Endothelial cell of umbilical vein (primary cell): Measurements from ENCODE around the gene OR12D2. TPM values are rescaled to one million over a fixed set of nuclear protein-coding genes. Genes with fewer than 3 reads are reported as not detected.

Experiments used
- BruUV-seq: library from RNA; stranded (reverse); fragments of 400-500 nt; replicated peaks from 2 replicates; lab custom pipeline; 2021; lab: Mats Ljungman, UMichigan
- CTCF ChIA-PET: fragments of 300-600, 350-600 bp; sonication (Branson Sonifier 250); formaldehyde crosslinking; loops from one replicate; lab custom pipeline; 2021; ENCODE audit warnings: antibody characterized with exemption, inconsistent platforms; lab: Charles Lee
- POLR2A ChIA-PET: fragments of 300-600, 350-600 bp; sonication (Branson Sonifier 250); formaldehyde crosslinking; loops from one replicate; lab custom pipeline; 2021; ENCODE audit warnings: antibody characterized with exemption, inconsistent platforms; lab: Charles Lee
- DNase-seq: peaks from one replicate; pipeline ENCODE4 v3.0.0-alpha.2; 2011; ENCODE audit warnings: low read depth, low spot score
- FAIRE-seq: peaks from 2 replicates; lab custom pipeline; 2011; peaks lifted over from hg19 to GRCh38; lab: Jason Lieb, UNC
- H2AFZ ChIP-seq: 2 replicates; pipeline ENCODE4 v1.6.0; 2012; ENCODE audit warnings: low read depth, low read length, control low read depth, inconsistent platforms
- H3K27ac ChIP-seq: 2 replicates; pipeline ENCODE4 v1.5.1; 2011; ENCODE audit warnings: low read depth, mild to moderate bottlenecking, control low read depth, low read length, moderate library complexity; ENCODE audit not compliant: insufficient read depth
- H3K27me3 ChIP-seq, 2 experiments: 2 replicates each; pipeline versions ENCODE4 v1.6.0 to v1.6.1; 2011; ENCODE audit warnings: low read length in 2 of 2, mixed read lengths in 1 of 2; ENCODE audit not compliant: control insufficient read depth in 2 of 2, insufficient read depth in 2 of 2
- H3K36me3 ChIP-seq, 2 experiments: 2 replicates in 1 of 2; 3 replicates in 1 of 2; pipeline ENCODE4 v1.5.1; 2011; ENCODE audit warnings: low read length in 2 of 2, mild to moderate bottlenecking in 1 of 2, moderate library complexity in 1 of 2; ENCODE audit not compliant: control insufficient read depth in 2 of 2, insufficient read depth in 2 of 2; ENCODE audit errors: extremely low read depth in 1 of 2
- H3K4me1 ChIP-seq: 3 replicates; pipeline ENCODE4 v1.5.1; 2011; ENCODE audit warnings: mild to moderate bottlenecking, low read length; ENCODE audit not compliant: control insufficient read depth, insufficient read depth; ENCODE audit errors: extremely low read depth
- H3K4me2 ChIP-seq: 2 replicates; pipeline ENCODE4 v1.6.1; 2011; ENCODE audit warnings: low read length, control low read depth, mixed read lengths; ENCODE audit not compliant: insufficient read depth
- H3K4me3 ChIP-seq, 3 experiments: fragments of 200-600 bp in 1 of 3; sonication (generic), shearing (Covaris generic) in 1 of 3; replicated peaks in 1 of 3; 2 replicates each; pipeline ENCODE4 v1.5.1; 2011 to 2016; ENCODE audit warnings: control low read depth in 3 of 3, low read length in 3 of 3, mild to moderate bottlenecking in 2 of 3, inconsistent platforms in 1 of 3, low read depth in 1 of 3, moderate library complexity in 1 of 3; ENCODE audit not compliant: insufficient read depth in 1 of 3
- H3K79me2 ChIP-seq: 2 replicates; pipeline ENCODE4 v1.6.0; 2012; ENCODE audit warnings: low read length, inconsistent platforms; ENCODE audit not compliant: control insufficient read depth, insufficient read depth
- H3K9ac ChIP-seq: replicated peaks from 2 replicates; pipeline ENCODE3; 2011; ENCODE audit warnings: low read length, control low read depth; ENCODE audit not compliant: insufficient read depth; ENCODE audit errors: extremely low read depth
- H3K9me1 ChIP-seq: replicated peaks from 3 replicates; pipeline ENCODE4 v1.6.0; 2011; ENCODE audit warnings: mild to moderate bottlenecking, low read length; ENCODE audit not compliant: control insufficient read depth, insufficient read depth; ENCODE audit errors: extremely low read depth
- H3K9me3 ChIP-seq: replicated peaks from 2 replicates; pipeline ENCODE4 v1.5.1; 2012; ENCODE audit warnings: low read length, inconsistent platforms; ENCODE audit not compliant: control insufficient read depth, insufficient read depth
- H4K20me1 ChIP-seq: replicated peaks from 2 replicates; pipeline ENCODE3; 2011; ENCODE audit warnings: mild to moderate bottlenecking, low read length; ENCODE audit not compliant: control insufficient read depth, insufficient read depth; ENCODE audit errors: extremely low read depth
- CTCF ChIP-seq, 2 donors: IDR thresholded peaks; 1 replicate in 1 of 2; 2 replicates in 1 of 2; pipeline ENCODE4 v1.5.1; 2011; ENCODE audit warnings: low read length in 2 of 2, mild to moderate bottlenecking in 2 of 2, moderate library complexity in 2 of 2, control low read depth in 1 of 2, inconsistent platforms in 1 of 2, low read depth in 1 of 2; ENCODE audit not compliant: insufficient read depth in 1 of 2; ENCODE audit errors: extremely low read depth in 1 of 2
- EZH2 ChIP-seq: IDR thresholded peaks from 2 replicates; pipeline ENCODE4 v1.6.1; 2012; ENCODE audit warnings: borderline replicate concordance, low read depth, mild to moderate bottlenecking, moderate library complexity, low read length, inconsistent platforms; ENCODE audit not compliant: severe bottlenecking
- FOS ChIP-seq: IDR thresholded peaks from 2 replicates; pipeline ENCODE4 v1.6.1; 2011; ENCODE audit warnings: mild to moderate bottlenecking, low read length, moderate library complexity, borderline replicate concordance; ENCODE audit not compliant: insufficient read depth
- GATA2 ChIP-seq: IDR thresholded peaks from 2 replicates; pipeline ENCODE4 v1.7.0; 2011; ENCODE audit warnings: low read depth, mild to moderate bottlenecking, moderate library complexity, mixed read lengths, low read length; ENCODE audit not compliant: insufficient read length, insufficient read depth
- JUN ChIP-seq: IDR thresholded peaks from 2 replicates; pipeline ENCODE4 v1.6.1; 2011; ENCODE audit warnings: borderline replicate concordance, low read depth; ENCODE audit not compliant: insufficient read length, insufficient read depth
- MAX ChIP-seq: IDR thresholded peaks from 2 replicates; pipeline ENCODE4 v1.6.1; 2011; ENCODE audit not compliant: insufficient read depth, insufficient read length
- MYC ChIP-seq: IDR thresholded peaks from one replicate; pipeline ENCODE4 v1.6.1; 2011; ENCODE audit warnings: mild to moderate bottlenecking, low read depth, low read length
- POLR2A ChIP-seq: IDR thresholded peaks from 2 replicates; pipeline ENCODE4 v1.6.1; 2012; ENCODE audit warnings: low read depth, mild to moderate bottlenecking, control low read depth, low read length
- POLR2AphosphoS5 ChIP-seq: IDR thresholded peaks from 2 replicates; pipeline ENCODE4 v1.6.1; 2012; ENCODE audit warnings: low read depth, mild to moderate bottlenecking, control low read depth, low read length, moderate library complexity; ENCODE audit not compliant: insufficient read depth
- dilution Hi-C: fragments of 300-500 bp; cut with MboI; formaldehyde crosslinking; loops from one replicate; pipeline ENCODE4 v1.15.0; 2019; ENCODE audit warnings: low sequenced_read_pairs; ENCODE audit not compliant: extremely low pct_ligation_motif_present
- intact Hi-C: fragments of 100-400 bp; cut with micrococcal nuclease; formaldehyde crosslinking; loops from one replicate; pipeline ENCODE4 v1.10.0; 2022
- polyA plus RNA-seq, 4 experiments: library from polyadenylated mRNA; depleted of rRNA in 3 of 4; stranded (reverse) in 3 of 4; unstranded in 1 of 4; fragments of >200 nt; gene quantifications; 2 replicates each; pipeline versions ENCODE4 v1.2.1 to v1.2.3, GENCODE V29; 2011 to 2012; ENCODE audit warnings: missing spikeins in 1 of 4
- total RNA-seq: library from RNA; stranded (reverse); gene quantifications from 2 replicates; pipeline ENCODE4 v1.2.3, GENCODE V29; 2021

The OR12D2 gene
- total and polyA plus RNA-seq, 2 donors (not counting 3 experiments of a cell fraction or from before 2014, with no cell fraction given): not detected

GRCh38 chr6:29388533-29388932, 6.9 kb upstream of the OR12D2 start:
- dilution Hi-C loops (no loop called here), intact Hi-C loops (no loop called here)
- BruUV-seq: no TSS peak
- DNase-seq (no peak), FAIRE-seq (no peak)
- no peak for TF ChIP-seq POLR2AphosphoS5
- no peak for TF ChIP-seq JUN
- TF ChIP-seq MAX: no peak
- no peak for TF ChIP-seq EZH2
- TF ChIP-seq FOS: no peak
- no peak for TF ChIP-seq MYC
- TF ChIP-seq POLR2A: no peak
- TF ChIP-seq CTCF (IDR thresholded peaks at IDR 0.05; ENCODE audit: extremely low read depth in 1 of 2, insufficient read depth in 1 of 2, low read depth in 1 of 2, low read length in 2 of 2): no peak
- TF ChIP-seq GATA2: no peak
- Histone ChIP-seq H3K4me3 (no peak overlapping the region), H3K36me3 (no peaks in the 10 kb centered on the region), H4K20me1 (no peaks in the 10 kb centered on the region), H3K4me2 (no peak overlapping the region), H3K9ac (no peak overlapping the region), H3K9me3 (no peaks in the 10 kb centered on the region), H3K27ac (no peak overlapping the region), H3K79me2 (no peaks in the 10 kb centered on the region), H3K27me3 (no peaks in the 10 kb centered on the region), H3K9me1 (no peaks in the 10 kb centered on the region), H2AFZ (no peak overlapping the region), H3K4me1 (no peaks in the 10 kb centered on the region)
- POLR2A ChIA-PET: no interaction called here
- CTCF ChIA-PET: no interaction called here
